ELR (cell line): ENCODE results near the gene PSMA7.

Experiments
- DNase-seq: peaks from one replicate; pipeline ENCODE4 v3.0.0-alpha.2; 2015; ENCODE audit warnings: low read depth

PSMA7 gene

GRCh38 chr20:62143081-62143956 is at the start of gene PSMA7, which contains the start of gene SS18L1:
TSS of gene PSMA7 (minus strand) at chr20:62143394. CDS start at chr20:62143303, 91 bp downstream.
TSS of gene SS18L1 (plus strand) at chr20:62143769. CDS start at chr20:62143821, 52 bp downstream.
- DNase-seq = peak; percentile 93

GRCh38 chr20:62192635-62193034 is 49.4 kb upstream of the PSMA7 start:
- no peak for DNase-seq

- DNase-seq = no peak
Measured at GRCh38 chr20:62191781-62192559, 48.8 kb upstream of the PSMA7 start.

- no peak for DNase-seq
Measured at GRCh38 chr20:62190639-62191411, 47.6 kb upstream of the PSMA7 start.

- peak; percentile 29 for DNase-seq
Measured at GRCh38 chr20:62186887-62187866, 44.0 kb upstream of the PSMA7 start.

GRCh38 chr20:62186096-62186426 is 42.9 kb upstream of the PSMA7 start:
- no peak for DNase-seq

- peak; percentile 44 for DNase-seq
Measured at GRCh38 chr20:62183426-62184142, 40.4 kb upstream of the PSMA7 start.

- peak; percentile 99 for DNase-seq
Measured at GRCh38 chr20:62182469-62183425, 39.6 kb upstream of the PSMA7 start, which contains the start of gene MTG2. TSS of gene MTG2 (plus strand) at chr20:62183028. CDS start at chr20:62193421, 10,393 bp downstream.

- DNase-seq = no peak
Measured at GRCh38 chr20:62181808-62182207, 38.6 kb upstream of the PSMA7 start.

GRCh38 chr20:62179162-62179504 is 35.9 kb upstream of the PSMA7 start:
- no peak for DNase-seq

GRCh38 chr20:62178316-62179161 is 35.3 kb upstream of the PSMA7 start:
- no peak for DNase-seq

- no peak for DNase-seq
Measured at GRCh38 chr20:62177307-62177706, 34.1 kb upstream of the PSMA7 start.

GRCh38 chr20:62176866-62177265 is 33.7 kb upstream of the PSMA7 start:
- no peak for DNase-seq

- DNase-seq = no peak
Measured at GRCh38 chr20:62175711-62176110, 32.5 kb upstream of the PSMA7 start.

GRCh38 chr20:62174870-62175624 is 31.9 kb upstream of the PSMA7 start:
- DNase-seq = no peak

GRCh38 chr20:62174021-62174804 is 31.0 kb upstream of the PSMA7 start:
- no peak for DNase-seq

GRCh38 chr20:62172666-62173065 is 29.5 kb upstream of the PSMA7 start:
- no peak for DNase-seq
